GM23338 (cell line): Measurements from ENCODE around the gene KBTBD8. TPM values are rescaled to one million over a fixed set of nuclear protein-coding genes. Genes with fewer than 3 reads are reported as not detected.

ENCODE experiments used
- ATAC-seq: fragments of 200-7000 bp; cut with Tn5 transposase; 3 replicates; pipeline ENCODE4 v1.9.1; 2020
- DNase-seq: peaks from one replicate; pipeline ENCODE4 v3.0.0-alpha.2; 2015; ENCODE audit warnings: low spot score
- H2AFZ ChIP-seq: fragments of 200-600 bp; sonication (generic); 2 replicates; pipeline ENCODE4 v1.8.0; 2016; ENCODE audit warnings: antibody characterized with exemption, mild to moderate bottlenecking, moderate library complexity
- H3F3A ChIP-seq: fragments of 200-600 bp; sonication (generic); replicated peaks from 2 replicates; pipeline ENCODE4 v1.8.0; 2017; ENCODE audit warnings: antibody characterized with exemption, mixed run types, low read depth
- H3K27ac ChIP-seq: fragments of 200-600 bp; sonication (generic); 2 replicates; pipeline ENCODE4 v1.6.1; 2016; ENCODE audit warnings: low read depth
- H3K27me3 ChIP-seq: fragments of 200-600 bp; sonication (generic); 2 replicates; pipeline ENCODE4 v1.8.0; 2016; ENCODE audit warnings: mild to moderate bottlenecking, mixed run types, moderate library complexity; ENCODE audit not compliant: insufficient read depth
- H3K36me3 ChIP-seq: fragments of 200-600 bp; sonication (generic); 2 replicates; pipeline ENCODE4 v1.8.0; 2016; ENCODE audit warnings: mild to moderate bottlenecking; ENCODE audit not compliant: insufficient read depth
- H3K4me1 ChIP-seq: fragments of 200-600 bp; sonication (generic); 2 replicates; pipeline ENCODE4 v1.8.0; 2016; ENCODE audit warnings: mild to moderate bottlenecking, moderate library complexity; ENCODE audit not compliant: insufficient read depth
- H3K4me2 ChIP-seq: fragments of 200-600 bp; sonication (generic); 2 replicates; pipeline ENCODE4 v1.7.1; 2017; ENCODE audit warnings: mixed run types
- H3K4me3 ChIP-seq: fragments of 200-600 bp; sonication (generic); 2 replicates; pipeline ENCODE4 v1.6.1; 2016; ENCODE audit warnings: mixed run types
- H3K79me2 ChIP-seq: fragments of 200-600 bp; sonication (generic); replicated peaks from 2 replicates; pipeline ENCODE4 v1.8.0; 2017; ENCODE audit warnings: mild to moderate bottlenecking; ENCODE audit not compliant: insufficient read depth
- H3K9me2 ChIP-seq: fragments of 200-600 bp; sonication (generic); 2 replicates; pipeline ENCODE4 v1.8.0; 2017; ENCODE audit not compliant: insufficient read depth
- H4K20me1 ChIP-seq: fragments of 200-600 bp; sonication (generic); replicated peaks from 2 replicates; pipeline ENCODE4 v1.8.0; 2017; ENCODE audit warnings: mild to moderate bottlenecking; ENCODE audit not compliant: insufficient read depth
- H3K27ac Mint-ChIP-seq: 2 replicates; pipeline ENCODE4 v1.8.0; 2020; ENCODE audit warnings: inconsistent platforms, mild to moderate bottlenecking, moderate library complexity, mixed read lengths
- H3K27me3 Mint-ChIP-seq: 3 replicates; pipeline ENCODE4 v1.8.0; 2022; ENCODE audit warnings: low read depth, mild to moderate bottlenecking, moderate library complexity, mixed read lengths, inconsistent platforms; ENCODE audit not compliant: insufficient read depth, poor library complexity
- H3K36me3 Mint-ChIP-seq: 3 replicates; pipeline ENCODE4 v1.8.0; 2021; ENCODE audit warnings: low read depth, mild to moderate bottlenecking, inconsistent platforms, moderate library complexity, mixed read lengths
- H3K4me1 Mint-ChIP-seq: 3 replicates; pipeline ENCODE4 v1.8.0; 2020; ENCODE audit warnings: mild to moderate bottlenecking, inconsistent platforms, mixed read lengths
- H3K4me3 Mint-ChIP-seq: 3 replicates; pipeline ENCODE4 v1.8.0; 2021; ENCODE audit warnings: moderate library complexity, mild to moderate bottlenecking, inconsistent platforms, mixed read lengths
- H3K9me3 Mint-ChIP-seq: 3 replicates; pipeline ENCODE4 v1.8.0; 2020; ENCODE audit warnings: moderate library complexity, mild to moderate bottlenecking, inconsistent platforms, mixed read lengths
- CTCF ChIP-seq, 2 experiments: fragments of 200-600 bp in 1 of 2; sonication (generic) in 1 of 2; conservative IDR thresholded peaks; 2 replicates each; pipeline versions ENCODE4 v1.5.1 to v1.6.1; 2016 to 2017; ENCODE audit warnings: antibody characterized with exemption in 2 of 2, low read depth in 2 of 2, mild to moderate bottlenecking in 2 of 2, moderate library complexity in 1 of 2
- EZH2phosphoT487 ChIP-seq: fragments of 200-600 bp; sonication (generic); IDR thresholded peaks from one replicate; pipeline ENCODE4 v1.8.1; 2018; ENCODE audit warnings: antibody characterized with exemption; ENCODE audit not compliant: unreplicated experiment
- JUNB ChIP-seq: IDR thresholded peaks from one replicate; pipeline ENCODE4 v1.6.1; 2016; ENCODE audit warnings: antibody characterized with exemption; ENCODE audit not compliant: unreplicated experiment
- NANOG ChIP-seq: IDR thresholded peaks from 2 replicates; pipeline ENCODE4 v1.6.1; 2016; ENCODE audit warnings: antibody characterized with exemption, borderline replicate concordance
- STAT1 ChIP-seq: IDR thresholded peaks from one replicate; pipeline ENCODE4 v1.6.1; 2016; ENCODE audit warnings: antibody characterized with exemption; ENCODE audit not compliant: unreplicated experiment
- ZNF114 ChIP-seq: fragments of 250-450 bp; sonication (Bioruptor Pico); IDR thresholded peaks from 2 replicates; pipeline ENCODE4 v1.5.0; 2020; ENCODE audit warnings: mild to moderate bottlenecking, moderate library complexity
- polyA plus RNA-seq: library from polyadenylated mRNA; unstranded; fragments of >200 nt; fragmentation: Nextera tagmentation; extraction: Ambion mirVana; gene quantifications from 2 replicates; pipeline ENCODE4 v1.2.1, GENCODE V29; 2016
- total RNA-seq: library from RNA; depleted of rRNA; stranded (reverse); fragments of >200 nt; shearing (Covaris generic); gene quantifications from 2 replicates; pipeline ENCODE4 v1.2.3, GENCODE V29; 2014
- TF ChIP-seq, protein P1 (sequence below): IDR thresholded peaks from one replicate; pipeline ENCODE4 v1.6.1; 2018; ENCODE audit warnings: antibody characterized with exemption; ENCODE audit not compliant: unreplicated experiment
- TF ChIP-seq, protein P2 (sequence below): fragments of 250-450 bp; sonication (Bioruptor Pico); IDR thresholded peaks from 2 replicates; pipeline ENCODE4 v1.5.0; 2020; ENCODE audit warnings: mild to moderate bottlenecking, moderate library complexity

Gene KBTBD8
- total and polyA plus RNA-seq, 2 experiments from 2014 or later = 3.5 to 19.9 TPM

DNA sequence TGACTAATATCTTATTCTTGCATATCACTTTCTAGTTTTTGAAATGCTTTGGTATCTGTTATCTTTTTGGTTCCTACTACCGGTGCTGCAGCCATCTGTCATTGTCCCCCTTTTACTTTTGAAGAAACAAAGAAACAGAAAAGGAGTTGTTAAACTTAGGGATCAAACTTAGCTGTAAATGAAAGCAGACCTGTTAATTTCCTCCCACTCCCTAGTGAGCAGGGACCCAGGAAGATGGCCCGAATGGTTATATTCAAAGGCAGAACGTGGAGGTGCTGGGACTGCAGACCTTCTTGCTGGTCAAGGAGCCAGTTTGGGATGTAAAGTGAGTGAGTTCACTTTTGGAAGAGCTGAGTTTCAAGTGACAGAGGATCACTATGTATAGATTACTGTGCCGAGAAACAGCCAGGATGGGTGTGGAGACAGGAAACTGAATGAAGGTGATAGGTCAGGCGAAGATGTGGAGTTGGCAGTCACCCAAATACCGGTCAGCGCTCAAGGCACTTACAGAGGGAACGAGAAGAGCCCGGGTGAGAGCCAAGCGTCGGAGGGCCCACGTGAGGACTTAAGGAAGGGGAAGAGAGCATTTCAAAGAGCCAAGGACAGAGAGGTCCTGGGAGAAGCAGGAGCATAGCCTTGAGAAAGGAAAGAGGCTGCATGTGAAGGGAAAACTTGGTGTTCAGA, 20.1 kb downstream of the KBTBD8 start:
- peak; percentile 53 for TF ChIP-seq JUNB
- TF ChIP-seq NANOG = no peak
- Mint-ChIP-seq H3K4me3 (no peak overlapping the region), H3K36me3 (no peaks in the 10 kb centered on the region), H3K4me1 (peaks cover 14% of the 10 kb centered on the region), H3K27me3 (peaks cover 2% of the 10 kb centered on the region), H3K9me3 (no peaks in the 10 kb centered on the region), H3K27ac (no peak overlapping the region)
- no peaks in the 10 kb centered on the region for H3K9me2 ChIP-seq
- H3K27ac ChIP-seq = no peak overlapping the region
- peak overlapping the region; percentile 66; the same call in 1 of the 2 replicates for H2AFZ ChIP-seq
- peaks cover 13% of the 10 kb centered on the region; the same call in 1 of the 2 replicates for H3K4me1 ChIP-seq
- H4K20me1 ChIP-seq = no peaks in the 10 kb centered on the region
- no peak overlapping the region for H3K4me2 ChIP-seq
- H3K79me2 ChIP-seq = no peaks in the 10 kb centered on the region
- ATAC-seq (no peak; the same call in 2 of the 3 replicates), DNase-seq (no peak)
- no peaks in the 10 kb centered on the region for H3K27me3 ChIP-seq
- H3K36me3 ChIP-seq = no peaks in the 10 kb centered on the region
- H3K4me3 ChIP-seq = no peak overlapping the region
- H3F3A ChIP-seq = no peaks in the 10 kb centered on the region

GRCh38 chr3:67018789-67019526, 20.9 kb downstream of the KBTBD8 start:
- Mint-ChIP-seq H3K27me3 (peaks cover 2% of the 10 kb centered on the region), H3K36me3 (no peaks in the 10 kb centered on the region), H3K9me3 (no peaks in the 10 kb centered on the region), H3K4me1 (peaks cover 14% of the 10 kb centered on the region), H3K27ac (no peak overlapping the region), H3K4me3 (no peak overlapping the region)
- H3K4me2 ChIP-seq = no peak overlapping the region
- no peak overlapping the region for H3K27ac ChIP-seq
- H3K9me2 ChIP-seq = no peaks in the 10 kb centered on the region
- H3K27me3 ChIP-seq = no peaks in the 10 kb centered on the region
- H3K79me2 ChIP-seq = no peaks in the 10 kb centered on the region
- no peaks in the 10 kb centered on the region for H3F3A ChIP-seq
- no peak overlapping the region for H3K4me3 ChIP-seq
- H4K20me1 ChIP-seq = no peaks in the 10 kb centered on the region
- ATAC-seq (no peak), DNase-seq (no peak)
- no peaks in the 10 kb centered on the region for H3K36me3 ChIP-seq
- peaks cover 13% of the 10 kb centered on the region; the same call in 1 of the 2 replicates for H3K4me1 ChIP-seq
- peak overlapping the region; percentile 66; the same call in 1 of the 2 replicates for H2AFZ ChIP-seq
- TF ChIP-seq ZNF114 (CRISPR knock-in tag) (no peak), STAT1 (no peak), JUNB (no peak), NANOG (no peak), EZH2phosphoT487 (no peak), CTCF (conservative IDR thresholded peaks at IDR 0.05; ENCODE audit: low read depth in 2 of 2) (no peak)
- TF ChIP-seq, protein P1, sequence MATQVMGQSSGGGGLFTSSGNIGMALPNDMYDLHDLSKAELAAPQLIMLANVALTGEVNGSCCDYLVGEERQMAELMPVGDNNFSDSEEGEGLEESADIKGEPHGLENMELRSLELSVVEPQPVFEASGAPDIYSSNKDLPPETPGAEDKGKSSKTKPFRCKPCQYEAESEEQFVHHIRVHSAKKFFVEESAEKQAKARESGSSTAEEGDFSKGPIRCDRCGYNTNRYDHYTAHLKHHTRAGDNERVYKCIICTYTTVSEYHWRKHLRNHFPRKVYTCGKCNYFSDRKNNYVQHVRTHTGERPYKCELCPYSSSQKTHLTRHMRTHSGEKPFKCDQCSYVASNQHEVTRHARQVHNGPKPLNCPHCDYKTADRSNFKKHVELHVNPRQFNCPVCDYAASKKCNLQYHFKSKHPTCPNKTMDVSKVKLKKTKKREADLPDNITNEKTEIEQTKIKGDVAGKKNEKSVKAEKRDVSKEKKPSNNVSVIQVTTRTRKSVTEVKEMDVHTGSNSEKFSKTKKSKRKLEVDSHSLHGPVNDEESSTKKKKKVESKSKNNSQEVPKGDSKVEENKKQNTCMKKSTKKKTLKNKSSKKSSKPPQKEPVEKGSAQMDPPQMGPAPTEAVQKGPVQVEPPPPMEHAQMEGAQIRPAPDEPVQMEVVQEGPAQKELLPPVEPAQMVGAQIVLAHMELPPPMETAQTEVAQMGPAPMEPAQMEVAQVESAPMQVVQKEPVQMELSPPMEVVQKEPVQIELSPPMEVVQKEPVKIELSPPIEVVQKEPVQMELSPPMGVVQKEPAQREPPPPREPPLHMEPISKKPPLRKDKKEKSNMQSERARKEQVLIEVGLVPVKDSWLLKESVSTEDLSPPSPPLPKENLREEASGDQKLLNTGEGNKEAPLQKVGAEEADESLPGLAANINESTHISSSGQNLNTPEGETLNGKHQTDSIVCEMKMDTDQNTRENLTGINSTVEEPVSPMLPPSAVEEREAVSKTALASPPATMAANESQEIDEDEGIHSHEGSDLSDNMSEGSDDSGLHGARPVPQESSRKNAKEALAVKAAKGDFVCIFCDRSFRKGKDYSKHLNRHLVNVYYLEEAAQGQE = no peak
- TF ChIP-seq, protein P2, sequence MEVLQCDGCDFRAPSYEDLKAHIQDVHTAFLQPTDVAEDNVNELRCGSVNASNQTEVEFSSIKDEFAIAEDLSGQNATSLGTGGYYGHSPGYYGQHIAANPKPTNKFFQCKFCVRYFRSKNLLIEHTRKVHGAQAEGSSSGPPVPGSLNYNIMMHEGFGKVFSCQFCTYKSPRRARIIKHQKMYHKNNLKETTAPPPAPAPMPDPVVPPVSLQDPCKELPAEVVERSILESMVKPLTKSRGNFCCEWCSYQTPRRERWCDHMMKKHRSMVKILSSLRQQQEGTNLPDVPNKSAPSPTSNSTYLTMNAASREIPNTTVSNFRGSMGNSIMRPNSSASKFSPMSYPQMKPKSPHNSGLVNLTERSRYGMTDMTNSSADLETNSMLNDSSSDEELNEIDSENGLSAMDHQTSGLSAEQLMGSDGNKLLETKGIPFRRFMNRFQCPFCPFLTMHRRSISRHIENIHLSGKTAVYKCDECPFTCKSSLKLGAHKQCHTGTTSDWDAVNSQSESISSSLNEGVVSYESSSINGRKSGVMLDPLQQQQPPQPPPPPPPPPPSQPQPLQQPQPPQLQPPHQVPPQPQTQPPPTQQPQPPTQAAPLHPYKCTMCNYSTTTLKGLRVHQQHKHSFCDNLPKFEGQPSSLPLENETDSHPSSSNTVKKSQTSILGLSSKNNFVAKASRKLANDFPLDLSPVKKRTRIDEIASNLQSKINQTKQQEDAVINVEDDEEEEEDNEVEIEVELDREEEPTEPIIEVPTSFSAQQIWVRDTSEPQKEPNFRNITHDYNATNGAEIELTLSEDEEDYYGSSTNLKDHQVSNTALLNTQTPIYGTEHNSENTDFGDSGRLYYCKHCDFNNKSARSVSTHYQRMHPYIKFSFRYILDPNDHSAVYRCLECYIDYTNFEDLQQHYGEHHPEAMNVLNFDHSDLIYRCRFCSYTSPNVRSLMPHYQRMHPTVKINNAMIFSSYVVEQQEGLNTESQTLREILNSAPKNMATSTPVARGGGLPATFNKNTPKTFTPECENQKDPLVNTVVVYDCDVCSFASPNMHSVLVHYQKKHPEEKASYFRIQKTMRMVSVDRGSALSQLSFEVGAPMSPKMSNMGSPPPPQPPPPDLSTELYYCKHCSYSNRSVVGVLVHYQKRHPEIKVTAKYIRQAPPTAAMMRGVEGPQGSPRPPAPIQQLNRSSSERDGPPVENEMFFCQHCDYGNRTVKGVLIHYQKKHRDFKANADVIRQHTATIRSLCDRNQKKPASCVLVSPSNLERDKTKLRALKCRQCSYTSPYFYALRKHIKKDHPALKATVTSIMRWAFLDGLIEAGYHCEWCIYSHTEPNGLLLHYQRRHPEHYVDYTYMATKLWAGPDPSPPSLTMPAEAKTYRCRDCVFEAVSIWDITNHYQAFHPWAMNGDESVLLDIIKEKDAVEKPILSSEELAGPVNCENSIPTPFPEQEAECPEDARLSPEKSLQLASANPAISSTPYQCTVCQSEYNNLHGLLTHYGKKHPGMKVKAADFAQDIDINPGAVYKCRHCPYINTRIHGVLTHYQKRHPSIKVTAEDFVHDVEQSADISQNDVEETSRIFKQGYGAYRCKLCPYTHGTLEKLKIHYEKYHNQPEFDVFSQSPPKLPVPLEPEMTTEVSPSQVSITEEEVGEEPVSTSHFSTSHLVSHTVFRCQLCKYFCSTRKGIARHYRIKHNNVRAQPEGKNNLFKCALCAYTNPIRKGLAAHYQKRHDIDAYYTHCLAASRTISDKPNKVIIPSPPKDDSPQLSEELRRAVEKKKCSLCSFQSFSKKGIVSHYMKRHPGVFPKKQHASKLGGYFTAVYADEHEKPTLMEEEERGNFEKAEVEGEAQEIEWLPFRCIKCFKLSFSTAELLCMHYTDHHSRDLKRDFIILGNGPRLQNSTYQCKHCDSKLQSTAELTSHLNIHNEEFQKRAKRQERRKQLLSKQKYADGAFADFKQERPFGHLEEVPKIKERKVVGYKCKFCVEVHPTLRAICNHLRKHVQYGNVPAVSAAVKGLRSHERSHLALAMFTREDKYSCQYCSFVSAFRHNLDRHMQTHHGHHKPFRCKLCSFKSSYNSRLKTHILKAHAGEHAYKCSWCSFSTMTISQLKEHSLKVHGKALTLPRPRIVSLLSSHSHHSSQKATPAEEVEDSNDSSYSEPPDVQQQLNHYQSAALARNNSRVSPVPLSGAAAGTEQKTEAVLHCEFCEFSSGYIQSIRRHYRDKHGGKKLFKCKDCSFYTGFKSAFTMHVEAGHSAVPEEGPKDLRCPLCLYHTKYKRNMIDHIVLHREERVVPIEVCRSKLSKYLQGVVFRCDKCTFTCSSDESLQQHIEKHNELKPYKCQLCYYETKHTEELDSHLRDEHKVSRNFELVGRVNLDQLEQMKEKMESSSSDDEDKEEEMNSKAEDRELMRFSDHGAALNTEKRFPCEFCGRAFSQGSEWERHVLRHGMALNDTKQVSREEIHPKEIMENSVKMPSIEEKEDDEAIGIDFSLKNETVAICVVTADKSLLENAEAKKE (CRISPR knock-in tag) = no peak
